Ishikawa (cell line): ENCODE measurements around the gene KHDC1L.

Experiments
- CEBPB ChIP-seq: IDR thresholded peaks from 2 replicates; pipeline ENCODE4 v1.6.1; 2012
- CREB1 ChIP-seq: IDR thresholded peaks from 2 replicates; pipeline ENCODE4 v1.6.1; 2012; ENCODE audit warnings: low read depth
- EGR1 ChIP-seq: IDR thresholded peaks from 2 replicates; pipeline ENCODE4 v1.6.1; 2012
- EP300 ChIP-seq: IDR thresholded peaks from 2 replicates; pipeline ENCODE4 v1.6.1; 2012; ENCODE audit warnings: borderline replicate concordance
- FOXM1 ChIP-seq: IDR thresholded peaks from 2 replicates; pipeline ENCODE4 v1.6.1; 2012; ENCODE audit warnings: low read depth, borderline replicate concordance
- NFIC ChIP-seq: IDR thresholded peaks from 2 replicates; pipeline ENCODE4 v1.6.1; 2012
- RAD21 ChIP-seq: IDR thresholded peaks from 2 replicates; pipeline ENCODE4 v1.6.1; 2012; ENCODE audit warnings: low read depth
- TAF1 ChIP-seq: IDR thresholded peaks from 2 replicates; pipeline ENCODE4 v1.6.1; 2012; ENCODE audit warnings: low read depth, mild to moderate bottlenecking
- TCF12 ChIP-seq: IDR thresholded peaks from 2 replicates; pipeline ENCODE4 v1.6.1; 2012; ENCODE audit warnings: low read depth
- TEAD4 ChIP-seq: IDR thresholded peaks from 2 replicates; pipeline ENCODE4 v1.6.1; 2012
- YY1 ChIP-seq: IDR thresholded peaks from 2 replicates; pipeline ENCODE4 v1.6.1; 2012; ENCODE audit warnings: low read depth
- ZBTB7A ChIP-seq: IDR thresholded peaks from 2 replicates; pipeline ENCODE4 v1.6.1; 2012; ENCODE audit warnings: low read depth
- TF ChIP-seq, protein P1 (sequence below): IDR thresholded peaks from 2 replicates; pipeline ENCODE4 v1.6.1; 2012; ENCODE audit warnings: low read depth, mild to moderate bottlenecking
- TF ChIP-seq, protein P2 (sequence below): IDR thresholded peaks from 2 replicates; pipeline ENCODE4 v1.6.1; 2012
- TF ChIP-seq, protein P3 (sequence below): IDR thresholded peaks from 2 replicates; pipeline ENCODE4 v1.6.1; 2012

The KHDC1L gene

DNA sequence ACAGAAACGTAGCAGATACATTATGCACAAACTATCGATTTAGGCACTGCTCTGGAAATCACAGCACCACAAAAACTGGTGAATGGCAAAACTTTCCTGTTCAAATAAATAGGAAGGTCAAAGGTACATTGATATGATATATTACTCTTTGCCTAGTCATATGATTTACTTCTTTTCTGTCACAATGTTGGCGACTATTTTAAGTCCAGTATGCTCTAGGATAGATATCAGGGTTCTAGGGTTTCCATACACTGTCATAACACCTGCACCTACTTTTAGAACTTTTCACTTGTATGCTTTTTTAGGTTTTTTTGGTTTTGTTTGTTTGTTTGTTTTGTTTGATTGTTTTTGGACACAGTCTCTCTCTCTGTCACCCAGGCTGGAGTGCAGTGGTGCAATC, 25.0 kb downstream of the KHDC1L start:
- no peak for TF ChIP-seq EGR1
- TF ChIP-seq, protein P1, sequence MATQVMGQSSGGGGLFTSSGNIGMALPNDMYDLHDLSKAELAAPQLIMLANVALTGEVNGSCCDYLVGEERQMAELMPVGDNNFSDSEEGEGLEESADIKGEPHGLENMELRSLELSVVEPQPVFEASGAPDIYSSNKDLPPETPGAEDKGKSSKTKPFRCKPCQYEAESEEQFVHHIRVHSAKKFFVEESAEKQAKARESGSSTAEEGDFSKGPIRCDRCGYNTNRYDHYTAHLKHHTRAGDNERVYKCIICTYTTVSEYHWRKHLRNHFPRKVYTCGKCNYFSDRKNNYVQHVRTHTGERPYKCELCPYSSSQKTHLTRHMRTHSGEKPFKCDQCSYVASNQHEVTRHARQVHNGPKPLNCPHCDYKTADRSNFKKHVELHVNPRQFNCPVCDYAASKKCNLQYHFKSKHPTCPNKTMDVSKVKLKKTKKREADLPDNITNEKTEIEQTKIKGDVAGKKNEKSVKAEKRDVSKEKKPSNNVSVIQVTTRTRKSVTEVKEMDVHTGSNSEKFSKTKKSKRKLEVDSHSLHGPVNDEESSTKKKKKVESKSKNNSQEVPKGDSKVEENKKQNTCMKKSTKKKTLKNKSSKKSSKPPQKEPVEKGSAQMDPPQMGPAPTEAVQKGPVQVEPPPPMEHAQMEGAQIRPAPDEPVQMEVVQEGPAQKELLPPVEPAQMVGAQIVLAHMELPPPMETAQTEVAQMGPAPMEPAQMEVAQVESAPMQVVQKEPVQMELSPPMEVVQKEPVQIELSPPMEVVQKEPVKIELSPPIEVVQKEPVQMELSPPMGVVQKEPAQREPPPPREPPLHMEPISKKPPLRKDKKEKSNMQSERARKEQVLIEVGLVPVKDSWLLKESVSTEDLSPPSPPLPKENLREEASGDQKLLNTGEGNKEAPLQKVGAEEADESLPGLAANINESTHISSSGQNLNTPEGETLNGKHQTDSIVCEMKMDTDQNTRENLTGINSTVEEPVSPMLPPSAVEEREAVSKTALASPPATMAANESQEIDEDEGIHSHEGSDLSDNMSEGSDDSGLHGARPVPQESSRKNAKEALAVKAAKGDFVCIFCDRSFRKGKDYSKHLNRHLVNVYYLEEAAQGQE = no peak
- TF ChIP-seq CEBPB = no peak
- no peak for TF ChIP-seq FOXM1
- TF ChIP-seq TAF1 = no peak
- TF ChIP-seq, protein P2, sequence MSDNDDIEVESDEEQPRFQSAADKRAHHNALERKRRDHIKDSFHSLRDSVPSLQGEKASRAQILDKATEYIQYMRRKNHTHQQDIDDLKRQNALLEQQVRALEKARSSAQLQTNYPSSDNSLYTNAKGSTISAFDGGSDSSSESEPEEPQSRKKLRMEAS = no peak
- no peak for TF ChIP-seq RAD21
- TF ChIP-seq YY1 = no peak
- no peak for TF ChIP-seq CREB1
- no peak for TF ChIP-seq ZBTB7A
- TF ChIP-seq TCF12 = no peak

DNA sequence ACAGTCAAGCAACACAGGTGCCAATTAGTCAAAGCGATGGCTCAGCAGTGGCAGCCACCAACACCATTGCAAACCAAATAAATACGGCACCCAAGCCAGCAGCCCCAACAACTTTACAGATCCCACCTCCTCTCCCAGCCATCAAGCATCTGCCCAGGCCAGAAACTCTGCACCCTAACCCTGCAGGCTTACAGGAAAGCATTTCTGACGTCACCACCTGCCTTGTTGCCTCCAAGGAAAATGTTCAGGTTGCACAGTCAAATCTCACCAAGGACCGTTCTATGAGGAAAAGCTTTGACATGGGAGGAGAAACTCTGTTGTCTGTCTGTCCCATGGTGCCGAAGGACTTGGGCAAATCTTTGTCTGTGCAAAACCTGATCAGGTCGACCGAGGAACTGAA, 30.6 kb downstream of the KHDC1L start:
- TF ChIP-seq FOXM1 = no peak

DNA sequence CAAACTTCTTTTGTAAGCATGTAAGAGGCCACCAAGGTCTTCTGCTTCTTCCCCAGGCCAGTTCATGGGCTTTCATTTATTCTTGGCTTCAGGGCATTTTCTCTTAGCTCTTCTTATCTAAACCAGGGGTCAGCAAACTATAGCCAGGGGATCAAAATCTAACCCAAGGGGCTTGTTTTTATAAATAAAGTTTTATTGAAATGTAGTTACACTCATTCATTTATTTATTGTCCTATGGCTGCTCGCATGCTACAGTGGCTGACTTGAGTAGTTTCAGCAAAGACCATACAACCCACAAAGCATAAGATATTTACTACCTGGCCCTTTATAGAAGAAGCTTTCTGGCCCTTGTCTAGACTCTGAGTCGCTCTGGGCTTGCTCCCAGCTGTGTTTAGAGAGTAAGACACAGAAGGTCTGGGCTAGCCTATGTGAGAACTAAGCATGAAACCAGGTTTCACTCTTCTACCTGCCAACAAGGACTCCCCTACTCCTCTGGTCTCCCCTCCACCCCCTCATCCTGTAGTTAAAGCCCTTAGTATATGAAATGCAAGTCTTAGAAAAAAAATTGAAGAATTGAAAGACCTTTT, 43.2 kb downstream of the KHDC1L start:
- TF ChIP-seq CREB1 (no peak), ZBTB7A (no peak), TEAD4 (no peak)

DNA sequence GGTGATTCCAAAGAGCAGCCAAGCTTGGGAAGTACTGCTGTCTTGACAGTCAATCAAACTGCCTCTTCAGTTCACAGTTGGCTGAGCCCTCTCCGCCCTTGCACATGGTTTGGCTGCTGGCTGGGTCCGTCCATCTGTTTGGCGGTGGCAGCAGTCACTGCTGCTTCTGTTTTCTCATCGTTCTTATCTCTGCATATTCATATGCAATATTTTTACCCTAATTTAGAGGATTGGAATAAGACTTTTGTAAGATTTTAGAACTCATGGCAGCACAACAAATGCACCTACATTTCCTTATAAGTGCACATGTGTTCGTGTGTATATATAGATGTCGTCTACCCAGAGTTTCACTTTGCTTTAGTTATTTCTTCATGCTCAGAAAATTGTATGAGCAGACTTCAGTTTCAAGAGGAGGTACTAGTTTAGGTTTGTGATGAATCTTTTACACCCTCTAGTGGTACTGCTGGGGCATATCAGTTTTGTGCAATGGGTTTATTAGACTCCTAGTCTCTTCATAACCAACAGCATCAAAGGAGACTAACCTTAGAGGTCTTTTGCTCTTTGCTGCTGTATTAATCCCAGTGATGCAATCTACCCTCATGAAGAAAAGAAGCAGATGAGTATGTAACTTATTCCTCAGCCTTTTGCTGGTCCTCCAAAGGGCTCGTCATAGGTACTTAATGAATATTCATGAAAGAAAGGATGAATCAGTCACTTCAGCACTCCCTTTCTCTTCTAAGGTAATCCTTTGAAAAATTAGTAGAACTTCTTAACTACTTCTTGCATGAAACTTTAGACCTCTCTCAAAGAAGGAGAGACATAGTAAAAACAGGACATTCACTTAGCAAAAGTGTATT, 44.3 kb downstream of the KHDC1L start:
- TF ChIP-seq NFIC = no peak
- peak; percentile 79 for TF ChIP-seq RAD21

DNA sequence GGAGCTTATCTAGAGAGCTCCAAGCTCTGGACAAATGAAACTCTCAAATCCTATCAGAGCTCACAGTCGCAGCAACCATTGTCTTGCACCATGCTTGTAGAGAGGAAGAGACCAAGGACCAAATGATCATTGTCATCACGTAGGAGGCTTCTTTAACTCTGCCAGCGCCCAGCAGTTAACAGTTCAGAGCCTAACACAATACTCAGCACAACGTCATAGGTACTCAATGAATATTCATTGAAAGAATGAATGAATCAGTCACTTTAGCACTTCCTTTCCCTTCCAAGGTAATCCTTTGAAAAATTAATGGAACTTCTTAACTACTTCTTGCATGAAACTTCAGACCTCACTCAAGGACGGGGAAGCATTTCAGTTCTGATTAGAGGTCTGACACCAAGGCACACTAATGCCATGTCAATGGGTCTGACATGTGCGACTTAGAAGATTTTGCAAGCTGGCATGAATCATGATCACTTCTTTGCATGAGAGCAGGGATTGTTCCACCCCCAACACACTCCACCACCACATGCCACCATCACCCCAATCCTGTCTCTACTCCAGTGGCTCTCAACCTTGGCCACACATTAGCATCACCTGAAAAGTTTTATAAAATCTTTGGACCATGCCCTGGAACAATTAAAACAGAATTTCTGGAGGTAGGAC, 45.1 kb downstream of the KHDC1L start:
- TF ChIP-seq ZBTB7A = no peak
- no peak for TF ChIP-seq YY1
- no peak for TF ChIP-seq TCF12
- TF ChIP-seq, protein P1 = no peak

DNA sequence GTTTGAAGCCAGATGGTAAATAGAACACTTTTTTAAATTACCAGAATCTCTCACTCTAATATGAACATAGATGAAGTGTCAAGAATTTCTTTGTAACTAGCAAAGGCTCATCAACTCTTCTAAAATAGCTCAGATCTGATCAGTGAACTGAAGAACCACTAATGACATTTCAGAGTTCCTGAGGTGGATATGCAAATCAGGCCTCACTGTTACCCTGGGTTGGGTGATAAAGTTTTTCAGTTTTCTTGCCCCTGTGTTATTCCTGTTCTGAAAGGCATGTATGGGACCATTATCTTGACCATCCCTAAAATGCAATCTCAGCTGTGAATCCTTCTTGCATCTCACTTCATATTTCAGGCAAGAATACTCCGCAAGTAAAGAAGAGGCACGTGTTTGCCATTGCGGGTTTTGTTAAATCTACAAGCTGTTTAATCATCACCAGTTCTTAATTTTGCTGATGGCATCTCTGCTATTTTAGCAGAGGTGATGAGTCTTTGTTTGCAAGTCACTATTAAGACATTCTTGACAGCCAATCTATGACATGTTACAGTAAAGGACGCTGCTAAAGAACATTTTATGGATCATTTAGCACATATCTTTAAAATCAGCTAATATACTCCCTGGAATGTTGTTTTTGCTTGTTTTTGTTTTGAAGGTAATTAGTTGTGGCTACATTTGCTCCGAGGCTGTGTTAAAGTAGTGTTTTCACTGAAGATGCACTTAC, 47.9 kb downstream of the KHDC1L start:
- no peak for TF ChIP-seq EGR1
- TF ChIP-seq YY1 = no peak
- TF ChIP-seq, protein P1 = no peak
- TF ChIP-seq, protein P2 = no peak
- TF ChIP-seq, protein P3, sequence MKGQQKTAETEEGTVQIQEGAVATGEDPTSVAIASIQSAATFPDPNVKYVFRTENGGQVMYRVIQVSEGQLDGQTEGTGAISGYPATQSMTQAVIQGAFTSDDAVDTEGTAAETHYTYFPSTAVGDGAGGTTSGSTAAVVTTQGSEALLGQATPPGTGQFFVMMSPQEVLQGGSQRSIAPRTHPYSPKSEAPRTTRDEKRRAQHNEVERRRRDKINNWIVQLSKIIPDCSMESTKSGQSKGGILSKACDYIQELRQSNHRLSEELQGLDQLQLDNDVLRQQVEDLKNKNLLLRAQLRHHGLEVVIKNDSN = no peak
- TF ChIP-seq NFIC = no peak
- no peak for TF ChIP-seq RAD21
- TF ChIP-seq TEAD4 = no peak
- no peak for TF ChIP-seq TAF1
- TF ChIP-seq ZBTB7A = no peak
- no peak for TF ChIP-seq EP300
- TF ChIP-seq CREB1 = no peak
- TF ChIP-seq FOXM1 = no peak
- TF ChIP-seq TCF12 = no peak
- TF ChIP-seq CEBPB = no peak
